ENCODE measurements around the gene ZNF12.
"Not testable (repeated sequence)": the region's sequence is repeated elsewhere in the genome, so short reads cannot be mapped to it uniquely, and the experiment has no call there.

Gene ZNF12

GRCh38 chr7:6691103-6691502 lies 15.6 kb downstream of the ZNF12 start:
- DNase-seq: no peak

GRCh38 chr7:6680146-6680545 lies 26.6 kb downstream of the ZNF12 start:
- no peak for DNase-seq

GRCh38 chr7:6675807-6676405 lies 30.8 kb downstream of the ZNF12 start:
- DNase-seq: no peak

GRCh38 chr7:6670851-6671250 lies 35.9 kb downstream of the ZNF12 start:
- not testable (repeated sequence) for DNase-seq

- DNase-seq: no peak
Measured at GRCh38 chr7:6658618-6659345, 48.0 kb downstream of the ZNF12 start.

GRCh38 chr7:6656413-6656812 lies 50.3 kb downstream of the ZNF12 start:
- DNase-seq: no peak

GRCh38 chr7:6655636-6656385 lies 50.9 kb downstream of the ZNF12 start:
- DNase-seq: no peak

GRCh38 chr7:6654842-6655610 lies 51.7 kb downstream of the ZNF12 start:
- DNase-seq: no peak

GRCh38 chr7:6654113-6654841 lies 52.5 kb downstream of the ZNF12 start:
- DNase-seq: no peak

GRCh38 chr7:6653071-6654003 lies 53.4 kb downstream of the ZNF12 start:
- DNase-seq: no peak

GRCh38 chr7:6652446-6653011 lies 54.2 kb downstream of the ZNF12 start:
- DNase-seq: no peak

GRCh38 chr7:6651851-6652445 lies 54.8 kb downstream of the ZNF12 start:
- no peak for DNase-seq

GRCh38 chr7:6650521-6651011 lies 56.2 kb downstream of the ZNF12 start:
- DNase-seq: no peak

GRCh38 chr7:6650086-6650485 lies 56.7 kb downstream of the ZNF12 start:
- DNase-seq: no peak

GRCh38 chr7:6649241-6649961 lies 57.3 kb downstream of the ZNF12 start:
- no peak for DNase-seq

GRCh38 chr7:6648815-6649104 lies 58.0 kb downstream of the ZNF12 start:
- DNase-seq: no peak

- no peak for DNase-seq
Measured at GRCh38 chr7:6648066-6648814, 58.5 kb downstream of the ZNF12 start.

- no peak for DNase-seq
Measured at GRCh38 chr7:6647541-6647940, 59.2 kb downstream of the ZNF12 start.

- no peak for DNase-seq
Measured at GRCh38 chr7:6647080-6647479, 59.7 kb downstream of the ZNF12 start.
